Activated T-cell treated with anti-CD3 and anti-CD28 coated beads for 48 hours (primary cell): ENCODE data around the gene NFYC.
A peak's percentile ranks its signal among the peaks of the same experiment; 100 is the strongest.
"Not testable (repeated sequence)": the region's sequence is repeated elsewhere in the genome, so short reads cannot be mapped to it uniquely, and the experiment has no call there.

Experiments
- DNase-seq: peaks from one replicate; pipeline ENCODE4 v3.0.0-alpha.2; 2020; ENCODE audit warnings: low read depth

The NFYC gene

DNA sequence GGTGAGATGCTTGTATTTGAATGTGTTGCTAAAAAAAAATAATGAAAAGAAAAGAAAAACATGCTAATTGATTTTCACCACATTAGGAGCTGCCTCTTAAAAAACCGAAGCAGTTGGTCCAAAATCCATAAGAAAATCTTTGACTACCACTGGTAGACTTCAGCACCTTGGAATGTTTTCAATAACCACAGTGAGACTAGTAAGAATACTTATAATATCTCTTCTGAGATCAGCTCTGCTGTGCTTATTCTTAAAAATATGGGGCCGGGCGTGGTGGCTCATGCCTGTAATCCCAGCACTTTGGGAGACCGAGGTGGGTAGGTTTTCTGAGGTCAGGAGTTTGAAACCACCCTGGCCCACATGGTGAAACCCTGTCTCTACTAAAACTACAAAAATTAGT is 15.1 kb downstream of the NFYC start:
- DNase-seq = no peak

DNA sequence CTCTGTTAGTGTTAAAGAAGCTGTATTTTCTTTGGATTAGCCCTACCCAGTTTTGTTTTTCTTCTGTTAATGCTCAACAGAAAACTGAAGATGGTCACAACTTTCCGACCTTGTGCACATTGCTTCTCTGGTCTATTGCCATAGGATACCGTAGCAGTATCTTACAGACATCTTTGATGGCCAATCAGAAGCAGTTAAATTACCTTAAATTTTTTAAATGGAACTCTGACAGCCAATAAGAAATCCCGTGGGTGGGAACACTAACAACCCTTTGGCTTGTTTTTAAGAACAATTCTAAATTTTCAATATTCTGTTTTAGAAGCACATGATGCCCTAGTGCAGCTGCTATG is 17.2 kb downstream of the NFYC start:
- no peak for DNase-seq

DNA sequence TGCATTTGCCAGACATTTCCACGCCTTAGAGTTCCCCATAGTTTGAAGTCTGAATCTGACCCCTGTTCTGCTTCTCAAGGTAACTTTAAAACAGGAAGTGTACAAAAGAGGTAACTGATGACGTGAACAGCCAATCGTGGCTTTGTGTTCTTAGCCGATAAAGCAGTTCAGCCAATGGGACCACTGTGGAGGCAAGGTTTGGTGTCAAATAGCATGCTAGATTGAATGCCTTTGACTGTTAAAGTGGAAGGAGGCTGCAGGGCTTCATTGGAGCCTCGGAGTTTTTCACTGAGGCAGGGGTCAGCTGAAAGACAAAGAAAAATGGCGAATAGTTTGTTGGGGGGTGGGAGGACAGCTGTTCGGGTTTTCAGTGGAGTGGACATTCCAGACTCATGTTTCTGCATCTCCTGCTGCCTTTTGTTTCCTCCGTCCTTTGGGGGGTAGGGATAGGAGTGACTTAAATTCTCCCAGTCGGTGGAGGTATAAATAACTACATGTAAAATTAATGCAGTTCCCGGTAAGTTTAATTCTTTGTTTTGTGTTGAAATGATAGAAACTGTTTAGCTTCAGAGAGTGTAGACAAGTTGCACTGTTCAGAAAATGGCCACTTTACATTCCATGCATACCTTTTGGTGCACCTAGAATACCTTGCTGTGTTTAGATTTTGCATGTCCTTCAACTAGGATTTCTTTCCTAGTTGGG is 17.7 kb downstream of the NFYC start:
- DNase-seq = peak; percentile 39

DNA sequence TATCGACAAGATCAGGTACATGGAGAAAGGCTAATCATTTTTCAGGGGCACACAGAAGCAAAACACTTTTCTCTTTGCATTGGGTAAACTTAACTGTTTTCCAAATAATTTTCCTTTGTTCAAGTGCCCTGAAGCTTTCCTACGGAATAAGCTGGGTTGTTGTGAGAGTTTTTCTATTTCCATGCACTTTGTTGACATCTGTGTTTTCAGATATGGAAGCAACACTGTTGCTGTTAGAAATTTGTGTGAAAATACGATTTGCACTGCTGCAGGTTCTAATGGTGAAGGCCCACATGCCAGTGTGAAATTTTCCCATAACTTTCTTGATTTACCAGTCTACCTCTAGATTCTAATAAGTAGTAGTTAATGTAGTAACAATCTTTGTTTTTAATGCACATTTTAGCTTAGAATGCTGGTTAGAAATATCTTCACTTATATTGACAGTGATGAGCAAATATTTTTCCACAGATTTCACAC is 18.3 kb downstream of the NFYC start:
- no peak for DNase-seq

DNA sequence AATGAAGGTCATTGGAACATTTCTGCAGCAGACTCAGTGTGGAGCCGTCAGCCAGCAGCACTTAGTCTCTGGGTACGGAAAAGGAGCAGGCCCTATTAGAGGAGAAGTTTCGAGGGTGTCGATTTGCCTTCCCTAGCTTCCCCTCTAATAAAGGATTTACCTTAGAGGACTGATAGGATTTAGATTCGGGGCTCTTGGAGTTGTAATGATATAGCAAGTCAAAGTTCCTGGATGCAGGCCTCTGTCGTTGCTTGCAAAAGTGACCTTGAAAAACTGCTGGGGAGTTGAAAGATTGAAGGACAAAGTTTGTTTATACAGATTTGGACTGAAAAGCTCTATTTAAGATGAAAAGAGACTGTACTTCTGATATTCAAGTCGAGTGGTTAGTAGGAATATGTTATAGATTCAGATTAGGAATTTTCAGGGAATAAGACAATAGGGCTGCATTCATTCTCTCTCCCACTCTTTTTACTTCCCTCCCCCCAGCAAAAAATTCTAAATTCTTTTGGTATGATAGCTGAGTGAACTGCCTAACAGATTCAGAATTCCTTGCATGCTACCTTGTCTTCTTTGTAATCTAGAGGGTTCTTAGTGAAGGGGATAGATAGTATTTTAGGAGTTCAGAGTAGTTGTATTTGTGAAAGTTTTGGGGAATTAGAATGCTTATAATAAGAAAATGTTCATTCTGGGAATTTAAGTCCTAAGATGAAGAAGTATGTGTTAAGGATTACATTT is 19.2 kb downstream of the NFYC start:
- no peak for DNase-seq

DNA sequence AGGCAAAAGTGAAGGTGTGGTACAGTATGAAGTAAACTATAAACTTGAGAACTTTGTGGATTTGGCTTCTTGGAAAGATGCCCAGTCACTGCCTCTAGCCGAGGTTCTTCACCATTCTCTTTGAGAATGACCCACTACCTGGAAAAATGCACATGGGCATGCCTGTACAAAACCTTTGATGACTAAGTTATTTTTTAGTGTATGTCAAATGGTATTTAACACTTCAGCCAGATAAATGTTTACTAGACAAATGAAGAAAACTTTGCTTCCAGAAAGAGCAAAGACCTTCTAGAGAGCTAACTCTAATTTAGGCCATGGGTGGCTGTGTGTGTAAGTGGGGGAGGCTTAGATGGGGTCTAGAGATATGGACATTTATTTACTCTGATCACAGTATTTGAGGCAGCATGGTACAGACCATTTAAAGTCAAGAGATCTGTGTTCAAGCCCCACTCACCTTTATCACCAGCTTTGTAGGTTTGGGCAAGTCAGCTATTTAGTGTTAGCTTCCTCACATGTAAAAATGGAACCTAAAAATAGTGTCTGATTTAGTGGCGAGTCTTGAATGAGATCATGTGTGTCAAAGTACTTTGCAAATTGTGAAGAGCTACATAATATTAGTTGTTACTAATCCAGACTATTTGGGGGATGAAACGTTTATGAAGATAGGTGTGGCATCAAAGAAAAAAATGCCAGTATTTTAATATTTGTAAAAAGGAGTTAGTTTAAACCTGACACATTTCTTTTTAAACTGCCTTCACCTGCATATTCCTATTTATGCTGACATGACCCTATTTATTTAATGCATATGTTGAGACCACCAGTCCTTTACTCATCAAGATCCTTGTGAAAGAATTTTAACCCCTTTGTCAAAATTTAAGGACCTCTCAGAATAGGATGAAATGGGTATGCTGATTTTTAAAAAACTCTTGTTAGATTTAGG is 20.2 kb downstream of the NFYC start:
- no peak for DNase-seq

DNA sequence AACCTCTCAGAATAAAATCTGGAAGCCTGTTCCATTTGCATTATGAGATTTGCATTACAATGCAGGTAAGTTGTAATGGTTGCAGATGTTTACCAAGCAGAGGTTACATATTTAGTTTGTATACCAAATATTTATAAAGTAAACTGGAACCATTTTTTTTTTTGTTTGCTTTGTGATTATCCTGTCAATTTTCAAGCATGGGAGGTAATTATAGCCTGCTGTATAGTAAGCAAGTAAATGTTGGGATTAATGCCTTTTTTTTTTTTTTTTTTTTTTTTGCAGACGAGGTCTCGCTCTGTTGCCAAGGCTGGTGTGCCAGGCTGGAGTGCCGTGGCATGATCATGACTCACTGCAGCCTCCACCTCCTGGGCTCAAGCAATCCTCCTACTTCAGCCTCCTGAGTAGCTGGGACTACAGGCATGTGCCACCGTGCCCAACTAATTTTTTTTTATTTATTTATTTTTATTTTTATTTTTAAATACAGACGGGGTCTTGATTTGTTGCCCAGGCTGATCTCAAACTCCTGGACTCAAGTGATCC is 21.0 kb downstream of the NFYC start:
- DNase-seq = no peak

DNA sequence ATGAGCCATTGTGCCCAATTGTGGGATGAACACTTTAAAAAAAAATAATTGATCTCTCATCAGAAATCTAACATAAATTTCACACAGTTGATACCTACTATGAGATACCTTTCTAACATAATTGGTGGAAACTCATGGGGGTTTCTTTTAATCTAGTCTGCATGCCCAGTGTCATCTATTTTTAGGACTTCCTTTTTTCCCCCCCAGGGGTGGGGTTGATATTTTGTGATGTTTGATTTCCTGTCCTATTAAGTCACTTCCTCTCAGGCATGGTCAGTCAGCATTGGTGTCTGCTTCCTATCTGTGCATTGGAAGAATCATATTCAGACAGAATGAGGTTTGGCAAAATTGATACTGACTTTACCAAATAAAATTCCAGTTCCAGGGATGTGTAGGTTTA is 21.5 kb downstream of the NFYC start:
- DNase-seq = no peak

DNA sequence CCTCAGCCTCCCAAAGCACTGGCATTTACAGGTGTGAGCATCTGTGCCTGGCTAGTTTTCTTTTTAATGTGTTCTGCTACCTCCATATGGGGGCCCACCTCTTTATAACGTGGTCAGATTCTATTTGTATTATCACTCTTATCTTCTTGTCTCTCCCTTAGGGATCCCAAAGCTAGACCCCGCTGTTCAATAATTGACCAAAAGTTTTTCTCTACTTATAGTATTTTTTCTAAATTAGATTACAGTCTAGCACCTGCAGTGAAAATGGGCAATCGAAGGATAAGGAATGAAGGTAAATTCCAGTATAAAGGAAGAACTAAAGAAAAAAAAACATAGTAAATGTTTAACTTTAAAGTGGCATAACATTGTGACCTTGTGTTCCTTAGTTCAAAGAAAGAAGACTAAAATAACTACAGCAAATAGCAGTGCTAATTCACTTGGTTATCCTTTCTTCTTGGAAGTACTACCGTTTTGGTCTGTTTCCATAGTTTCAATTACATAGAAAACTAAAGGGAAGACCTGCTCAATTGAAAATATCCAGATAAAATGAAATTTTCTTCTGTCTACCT is 24.1 kb downstream of the NFYC start:
- DNase-seq = no peak

DNA sequence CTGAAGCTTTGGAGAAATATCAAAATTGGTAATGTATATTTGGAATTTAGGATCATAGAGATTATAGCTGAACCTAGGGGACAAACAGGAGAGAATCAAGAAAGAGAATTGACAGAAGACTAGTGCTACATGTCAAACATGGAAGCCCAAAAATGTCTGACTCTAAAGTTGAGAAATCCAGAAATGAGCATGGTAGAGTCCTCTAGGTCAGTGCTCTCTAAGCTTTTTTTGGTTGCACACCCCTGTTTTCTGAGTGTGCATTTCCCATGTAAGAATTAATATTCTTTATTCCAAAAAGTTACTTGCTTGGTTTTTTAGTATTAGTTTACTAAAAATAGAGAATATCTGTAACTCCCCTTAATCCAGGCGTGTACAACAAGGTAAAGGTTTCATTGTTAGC is 25.6 kb downstream of the NFYC start:
- no peak for DNase-seq

DNA sequence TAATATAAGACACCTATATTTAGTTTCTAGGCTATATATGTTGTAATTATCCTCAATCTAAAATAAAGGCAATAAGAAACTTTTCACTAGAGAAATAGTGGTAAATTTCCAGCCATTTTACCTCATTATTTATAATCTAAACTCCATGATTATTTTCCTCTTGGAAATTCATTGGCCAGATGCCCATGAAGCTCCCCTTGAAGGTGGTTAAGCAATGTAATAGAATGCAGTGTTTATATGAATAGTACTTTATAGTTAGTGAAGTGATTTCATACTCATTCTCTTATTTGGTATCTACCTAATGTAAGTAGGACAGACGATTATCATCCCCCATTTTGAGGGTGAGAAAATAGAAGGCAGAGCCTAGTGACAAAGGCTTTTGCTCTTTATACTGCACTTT is 26.5 kb downstream of the NFYC start:
- DNase-seq = no peak

DNA sequence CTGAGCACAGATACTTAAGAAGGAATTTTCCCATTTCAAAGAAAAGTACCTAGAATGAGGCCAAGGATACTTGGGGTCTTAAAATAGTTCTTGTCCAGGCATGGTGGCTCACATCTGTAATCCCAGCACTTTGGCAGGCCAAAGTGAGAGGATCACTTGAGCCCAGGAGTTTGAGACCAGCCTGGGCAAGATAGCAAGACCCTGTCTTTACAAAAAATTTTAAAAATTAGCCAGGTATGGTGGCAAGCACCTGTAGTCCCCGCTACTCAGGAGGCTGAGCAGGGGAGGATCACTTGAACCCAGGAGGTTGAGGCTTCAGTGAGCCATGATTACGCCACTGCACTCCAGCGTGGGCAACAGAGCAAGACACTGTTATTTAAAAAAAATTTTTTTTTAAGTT is 29.0 kb downstream of the NFYC start:
- DNase-seq = no peak

DNA sequence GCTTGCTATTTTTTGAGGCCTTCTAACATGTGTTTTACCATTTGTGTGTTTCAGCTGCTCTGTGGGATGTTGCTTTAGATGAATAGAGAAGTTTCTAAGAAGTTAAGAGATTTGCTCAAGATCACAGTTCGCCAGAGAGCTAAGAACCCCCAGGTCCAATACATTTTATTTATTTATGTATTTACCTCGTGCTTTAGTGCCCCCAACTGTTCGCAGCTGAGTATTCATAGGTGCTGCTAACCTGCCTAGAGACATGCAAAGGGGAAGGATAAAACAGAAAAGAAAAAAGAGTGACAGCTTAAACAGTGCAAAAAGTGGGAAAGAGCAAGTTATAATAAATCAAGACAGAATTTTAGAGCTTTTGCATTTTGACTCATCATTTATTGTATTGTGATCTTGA is 31.1 kb downstream of the NFYC start:
- no peak for DNase-seq

DNA sequence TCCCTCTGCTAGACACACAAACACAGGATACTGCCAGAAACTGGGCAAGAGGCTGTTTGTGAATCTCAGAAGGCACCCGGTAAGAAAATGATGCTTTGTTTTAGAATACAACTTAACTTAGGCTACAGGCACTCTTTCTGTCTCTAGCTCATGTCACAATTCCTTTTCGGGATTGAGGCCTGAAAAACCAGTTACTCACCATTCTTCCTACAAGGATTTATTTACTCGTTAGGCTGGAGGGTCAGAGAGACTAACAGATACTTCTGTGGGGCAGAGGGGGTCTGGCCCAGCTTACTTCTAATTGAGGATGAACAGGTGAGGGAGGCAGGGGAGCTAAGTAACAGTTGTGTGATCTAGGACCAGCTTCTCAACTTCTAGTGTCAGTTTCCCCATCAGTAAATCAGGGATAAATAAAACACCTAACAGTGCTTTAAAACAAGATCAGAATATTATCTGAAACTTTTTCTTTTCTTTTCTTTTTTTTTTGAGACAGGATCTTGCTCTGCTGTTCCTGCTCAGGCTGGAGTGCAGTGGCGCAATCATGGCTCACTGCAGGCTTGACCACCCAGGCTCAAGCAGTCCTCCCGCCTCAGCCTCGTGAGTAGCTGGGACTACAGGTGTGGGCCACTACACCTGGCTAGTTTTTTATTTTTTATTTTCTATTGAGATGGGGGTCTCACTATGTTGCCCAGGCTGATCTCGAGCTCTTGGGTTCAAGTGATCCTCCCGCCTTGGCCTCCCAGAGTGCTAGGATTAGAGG is 31.9 kb downstream of the NFYC start:
- DNase-seq = no peak

DNA sequence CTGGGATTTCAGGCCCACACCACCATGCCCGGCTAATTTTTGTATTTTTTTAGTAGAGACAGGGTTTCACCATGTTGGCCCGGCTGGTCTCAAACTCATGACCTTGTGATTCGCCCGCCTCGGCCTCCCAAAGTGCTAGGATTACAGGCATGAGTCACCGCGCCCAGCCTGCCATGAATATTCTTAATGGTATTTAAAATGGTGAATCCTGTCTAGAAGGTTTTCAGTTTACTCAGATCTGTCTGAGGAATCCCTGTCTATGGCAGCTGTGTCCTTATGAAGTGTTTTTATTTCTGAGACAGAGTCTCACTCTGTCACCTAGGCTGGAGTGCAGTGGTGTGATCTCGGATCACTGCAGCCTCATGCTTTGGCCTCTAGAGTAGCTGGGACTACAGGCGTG is 36.2 kb downstream of the NFYC start:
- DNase-seq = not testable (repeated sequence)

DNA sequence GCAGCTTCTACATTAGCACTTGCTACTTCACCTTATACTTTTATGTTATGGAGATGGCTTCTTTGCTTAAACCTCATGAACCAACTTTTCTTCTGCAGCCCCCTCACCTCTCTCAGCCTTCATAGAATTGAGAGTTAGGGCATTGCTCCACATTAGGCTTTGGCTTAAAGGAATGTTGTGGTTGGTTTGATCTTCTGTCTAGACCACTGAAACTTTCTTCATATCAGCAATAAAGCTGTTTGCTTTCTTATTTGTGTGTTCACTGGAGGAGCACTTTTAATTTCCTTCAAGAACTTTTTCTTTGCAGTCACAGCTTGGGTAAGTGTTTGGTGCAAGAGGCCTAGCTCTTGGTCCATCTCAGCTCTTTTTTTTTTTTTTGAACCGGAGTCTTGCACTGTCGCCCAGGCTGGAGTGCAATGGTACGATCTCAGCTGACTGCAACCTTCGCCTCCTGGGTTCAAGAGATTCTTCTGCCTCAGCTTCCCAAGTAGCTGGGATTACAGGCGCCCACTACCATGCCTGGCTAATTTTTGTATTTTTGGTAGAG is 37.9 kb downstream of the NFYC start:
- not testable (repeated sequence) for DNase-seq

DNA sequence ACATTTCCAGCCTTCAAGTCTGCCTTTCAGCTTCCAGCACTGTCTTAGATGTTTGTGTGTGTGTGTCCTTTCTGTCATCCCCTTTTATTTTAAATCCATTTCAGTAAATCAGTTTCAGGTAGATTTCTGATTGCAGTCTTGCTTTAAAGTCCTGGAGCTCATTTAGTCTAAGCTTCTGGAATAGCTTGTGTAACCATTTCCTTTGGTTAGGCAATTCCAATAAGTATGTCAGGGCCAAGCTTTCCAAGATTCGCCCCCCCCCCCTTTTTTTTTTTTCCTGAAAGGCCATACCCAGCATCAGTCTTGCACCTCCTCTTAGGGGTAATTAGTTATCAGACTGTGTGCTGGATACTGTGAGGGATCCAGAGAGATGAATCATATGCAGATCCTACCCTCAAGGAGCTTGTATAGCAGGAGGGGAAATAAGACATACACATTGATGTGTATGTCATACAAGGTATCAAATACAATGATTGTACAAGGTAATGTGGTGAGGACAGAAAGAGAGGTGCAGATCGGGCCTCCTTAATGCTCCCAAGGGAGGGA is 41.3 kb downstream of the NFYC start:
- no peak for DNase-seq

DNA sequence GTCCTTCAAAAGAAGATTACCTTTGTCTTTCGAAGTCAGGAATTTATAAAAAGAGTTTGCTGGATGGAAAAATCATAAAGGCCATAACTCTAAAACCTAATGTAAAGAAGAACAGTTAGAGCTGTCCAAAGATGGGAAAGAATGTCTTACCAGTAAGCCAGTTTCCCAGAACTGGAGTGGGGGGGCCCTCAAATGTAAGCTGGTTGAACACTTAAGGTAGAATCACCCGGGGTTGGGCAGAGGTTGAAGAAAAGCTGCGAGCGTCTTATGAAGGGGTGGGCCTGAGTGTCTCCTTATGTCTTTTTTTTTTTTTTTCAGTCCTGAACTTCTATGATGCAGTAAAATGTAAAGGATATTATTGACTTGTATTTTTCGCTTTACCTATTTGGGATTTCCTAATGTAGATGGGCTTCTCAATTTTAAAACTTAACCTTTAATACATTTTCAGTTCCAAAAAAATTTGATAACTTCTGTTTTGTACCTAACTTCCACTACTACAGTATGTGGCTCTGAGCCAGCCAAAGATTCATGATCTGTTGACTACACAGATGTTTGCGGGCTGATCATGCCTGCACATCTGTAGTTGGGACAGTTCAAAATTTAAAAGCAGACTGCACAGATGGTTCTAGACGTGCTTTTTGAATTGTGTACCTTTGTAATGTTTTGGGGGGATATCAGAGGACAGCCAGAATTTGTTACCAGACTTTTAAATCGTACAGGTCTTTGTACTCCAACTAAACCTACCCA is 43.6 kb downstream of the NFYC start:
- DNase-seq = no peak

DNA sequence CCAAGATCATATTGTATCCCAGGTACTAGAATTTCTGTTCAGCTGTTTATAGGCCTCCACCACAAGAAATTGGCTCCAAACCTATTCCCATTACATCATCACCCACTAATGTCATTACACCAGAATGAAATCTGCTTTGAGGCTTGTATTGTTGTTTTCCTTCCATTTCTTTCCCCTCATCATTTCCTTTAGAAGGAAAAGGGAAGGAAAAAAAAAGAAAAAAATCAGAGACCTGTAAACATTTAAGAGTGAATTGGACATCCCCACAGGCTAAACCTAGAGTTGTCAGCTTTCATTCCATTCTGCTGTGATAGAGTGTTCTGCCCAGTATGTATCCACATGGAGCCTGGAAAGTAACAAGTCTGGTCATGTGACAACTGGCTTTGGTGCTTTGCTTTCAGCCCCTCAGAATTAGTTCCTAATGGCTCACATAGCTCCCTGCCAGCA is 44.6 kb downstream of the NFYC start:
- no peak for DNase-seq

DNA sequence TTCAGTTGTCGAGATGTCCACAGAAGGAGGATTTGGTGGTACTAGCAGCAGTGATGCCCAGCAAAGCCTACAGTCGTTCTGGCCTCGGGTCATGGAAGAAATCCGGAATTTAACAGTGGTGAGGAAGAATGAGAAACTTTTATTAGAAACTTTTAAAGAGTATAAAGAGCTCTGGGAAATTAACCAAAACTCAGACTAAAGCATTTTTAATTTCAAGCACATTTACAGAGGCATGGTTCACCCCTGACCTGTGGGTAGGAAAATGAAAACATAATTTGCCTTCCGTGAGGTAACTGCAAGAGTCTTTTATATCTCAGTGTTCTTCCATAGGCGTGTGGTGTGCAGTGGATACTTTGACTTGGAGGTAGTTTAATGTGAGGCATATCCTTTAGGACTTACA is 47.3 kb downstream of the NFYC start:
- no peak for DNase-seq
